Common myeloid progenitor, CD34-positive (primary cell): ENCODE measurements around the gene ZNF26.
A peak's percentile ranks its signal among the peaks of the same experiment; 100 is the strongest.

Experiments used
- CTCF ChIA-PET: fragments of 350-600 bp; sonication (Branson Sonifier 250); formaldehyde crosslinking; loops from one replicate; lab custom pipeline; 2021; ENCODE audit warnings: antibody characterized with exemption; lab: Charles Lee
- POLR2A ChIA-PET: fragments of 350-600 bp; sonication (Branson Sonifier 250); formaldehyde crosslinking; loops from one replicate; lab custom pipeline; 2021; ENCODE audit warnings: antibody characterized with exemption; lab: Charles Lee
- DNase-seq, 3 donors: peaks; one replicate each; pipeline versions ENCODE4 v3.0.0 to v3.0.0-alpha.2; 2013
- H3K27ac ChIP-seq, 2 experiments: 1 replicate in 1 of 2; 2 replicates in 1 of 2; pipeline ENCODE4 v1.7.0; 2013; ENCODE audit warnings: inconsistent platforms in 2 of 2, low read length in 2 of 2, mild to moderate bottlenecking in 2 of 2, low read depth in 1 of 2, moderate library complexity in 1 of 2; ENCODE audit not compliant: severe bottlenecking in 2 of 2, insufficient read depth in 1 of 2, poor library complexity in 1 of 2
- H3K27me3 ChIP-seq, 5 experiments: replicated peaks in 2 of 5; 1 replicate in 3 of 5; 2 replicates in 2 of 5; pipeline versions ENCODE4 v1.6.1 to v1.7.0; 2013; ENCODE audit warnings: low read length in 4 of 5, mild to moderate bottlenecking in 2 of 5, moderate library complexity in 2 of 5, inconsistent platforms in 1 of 5; ENCODE audit not compliant: insufficient read depth in 5 of 5, control insufficient read depth in 4 of 5
- H3K36me3 ChIP-seq, 4 experiments: 1 replicate in 2 of 4; 2 replicates in 2 of 4; pipeline versions ENCODE4 v1.6.1 to v1.7.0; 2013; ENCODE audit warnings: low read length in 3 of 4, control low read depth in 1 of 4, mild to moderate bottlenecking in 1 of 4; ENCODE audit not compliant: control insufficient read depth in 4 of 4, insufficient read depth in 4 of 4
- H3K4me1 ChIP-seq, 4 experiments: 1 replicate in 3 of 4; 2 replicates in 1 of 4; pipeline versions ENCODE4 v1.6.1 to v1.7.1; 2013; ENCODE audit warnings: low read length in 3 of 4, mild to moderate bottlenecking in 3 of 4, control low read depth in 1 of 4, inconsistent platforms in 1 of 4, moderate library complexity in 1 of 4; ENCODE audit not compliant: control insufficient read depth in 4 of 4, insufficient read depth in 4 of 4; ENCODE audit errors: control extremely low read depth in 1 of 4
- H3K4me3 ChIP-seq, 7 experiments: 1 replicate in 4 of 7; 2 replicates in 3 of 7; pipeline versions ENCODE4 v1.5.1 to v1.7.0; 2013; ENCODE audit warnings: mild to moderate bottlenecking in 7 of 7, low read length in 6 of 7, moderate library complexity in 6 of 7, inconsistent platforms in 2 of 7, low read depth in 2 of 7, control low read depth in 1 of 7; ENCODE audit not compliant: insufficient read depth in 4 of 7, control insufficient read depth in 1 of 7; ENCODE audit errors: extremely low read depth in 1 of 7
- H3K9me3 ChIP-seq, 5 experiments: 1 replicate in 4 of 5; 2 replicates in 1 of 5; pipeline versions ENCODE4 v1.6.1 to v1.7.1; 2013; ENCODE audit warnings: low read length in 4 of 5, mild to moderate bottlenecking in 2 of 5, inconsistent platforms in 1 of 5, low read depth in 1 of 5, moderate library complexity in 1 of 5; ENCODE audit not compliant: control insufficient read depth in 4 of 5, insufficient read depth in 2 of 5; ENCODE audit errors: control extremely low read depth in 1 of 5
- WGBS: methylation state at CpG from one replicate; pipeline ENCODE4 v1.1.5; 2013; ENCODE audit not compliant: insufficient coverage; 5-methylcytosine and 5-hydroxymethylcytosine counted together

Gene ZNF26

GRCh38 chr12:132951649-132952048 is 34.5 kb upstream of the ZNF26 start:
- peaks cover 0 to 11% (median 7%) of the 10 kb centered on the region in 4 experiments for H3K4me1 ChIP-seq
- WGBS = 100% methylated on average over 8 of the region's 8 CpGs
- ChIA-PET POLR2A (no interaction called here), CTCF (no interaction called here)
- H3K9me3 ChIP-seq = peaks cover 13 to 70% (median 53%) of the 10 kb centered on the region in 5 experiments
- no peak overlapping the region for H3K4me3 ChIP-seq
- H3K27ac ChIP-seq = no peak overlapping the region
- DNase-seq = no peak
- H3K36me3 ChIP-seq = peaks cover 0 to 42% (median 18%) of the 10 kb centered on the region in 4 experiments
- H3K27me3 ChIP-seq = no peaks in the 10 kb centered on the region

DNA sequence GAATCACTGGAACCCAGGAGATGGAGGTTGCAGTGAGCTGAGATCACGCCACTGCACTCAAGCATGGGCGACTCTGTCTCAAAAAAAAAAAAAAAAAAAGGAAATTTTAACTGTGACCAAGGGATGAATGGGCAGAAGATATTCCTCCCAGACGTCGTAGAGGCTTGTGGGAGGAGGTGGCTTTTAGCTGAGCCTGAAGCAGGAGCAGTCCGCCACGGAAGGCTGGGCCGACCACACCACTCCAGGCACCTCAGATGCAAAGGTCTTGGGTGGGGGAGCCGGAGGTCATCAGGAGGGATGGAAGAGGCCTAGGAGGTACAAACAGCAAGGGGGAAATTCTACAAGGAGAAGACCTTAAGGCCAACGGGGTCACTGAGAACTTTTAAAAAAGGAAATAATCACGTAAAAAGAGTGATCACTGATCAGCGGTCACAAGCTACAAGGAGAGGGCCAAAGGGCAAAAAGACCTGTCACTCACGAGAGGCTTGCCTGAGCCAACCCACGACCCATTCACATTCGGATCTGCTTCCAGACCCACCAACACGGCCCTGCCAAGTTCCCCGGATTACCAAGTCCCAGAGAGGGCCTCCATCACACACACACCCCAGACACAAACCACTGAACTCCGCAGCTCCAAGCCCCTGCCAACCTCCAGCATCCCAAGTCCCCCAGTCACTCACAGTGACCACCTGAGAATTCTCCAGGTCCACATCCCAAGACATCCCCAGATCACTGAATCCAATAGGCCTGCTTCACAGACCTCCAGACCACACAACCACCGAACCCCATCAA is 33.6 kb upstream of the ZNF26 start:
- Histone ChIP-seq H3K4me3 (no peak overlapping the region), H3K9me3 (peaks cover 13 to 63% (median 49%) of the 10 kb centered on the region in 5 experiments), H3K4me1 (peaks cover 0 to 13% (median 7%) of the 10 kb centered on the region in 4 experiments), H3K27ac (no peak overlapping the region), H3K27me3 (no peaks in the 10 kb centered on the region), H3K36me3 (peaks cover 0 to 39% (median 17%) of the 10 kb centered on the region in 4 experiments)
- ChIA-PET POLR2A (no interaction called here), CTCF (no interaction called here)
- WGBS = 98% methylated on average over 18 of the region's 18 CpGs
- DNase-seq = no peak

GRCh38 chr12:132953163-132953425 is 33.1 kb upstream of the ZNF26 start:
- ChIA-PET CTCF (no interaction called here), POLR2A (no interaction called here)
- Histone ChIP-seq H3K9me3 (peaks cover 13 to 61% (median 44%) of the 10 kb centered on the region in 5 experiments), H3K4me3 (no peak overlapping the region), H3K36me3 (peaks cover 0 to 34% (median 15%) of the 10 kb centered on the region in 4 experiments), H3K27me3 (no peaks in the 10 kb centered on the region), H3K4me1 (peaks cover 0 to 13% (median 7%) of the 10 kb centered on the region in 4 experiments), H3K27ac (no peak overlapping the region)
- DNase-seq = no peak
- 100% methylated on average over 2 of the region's 2 CpGs for WGBS

DNA sequence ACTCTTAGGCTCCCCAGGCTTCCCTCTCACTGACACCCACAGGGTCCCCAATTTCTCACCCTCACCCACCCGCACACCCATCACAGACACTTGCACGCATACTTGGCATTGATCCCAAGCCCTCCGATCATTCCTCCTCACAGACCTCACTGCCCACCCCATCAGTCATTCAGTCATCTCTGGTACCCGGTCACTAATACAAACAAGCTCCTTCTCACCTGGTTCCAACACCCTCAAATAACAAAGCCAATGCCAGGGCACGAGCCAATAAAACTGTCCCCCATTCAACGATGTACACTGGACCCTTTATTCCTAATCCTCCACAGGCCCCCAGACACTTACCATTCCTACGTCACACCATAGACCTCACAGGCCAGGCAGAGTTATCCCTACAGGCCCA is 32.4 kb upstream of the ZNF26 start:
- CTCF ChIA-PET = no interaction called here
- no peak for DNase-seq
- Histone ChIP-seq H3K9me3 (peaks cover 13 to 54% (median 38%) of the 10 kb centered on the region in 5 experiments), H3K4me3 (peak overlapping the region in 1 of 7 experiments; percentile 8), H3K36me3 (peaks cover 0 to 27% (median 11%) of the 10 kb centered on the region in 4 experiments), H3K27me3 (no peaks in the 10 kb centered on the region), H3K4me1 (peaks cover 0 to 13% (median 7%) of the 10 kb centered on the region in 4 experiments), H3K27ac (no peak overlapping the region)
- 98% methylated on average over 7 of the region's 7 CpGs for WGBS
- POLR2A ChIA-PET = no interaction called here

DNA sequence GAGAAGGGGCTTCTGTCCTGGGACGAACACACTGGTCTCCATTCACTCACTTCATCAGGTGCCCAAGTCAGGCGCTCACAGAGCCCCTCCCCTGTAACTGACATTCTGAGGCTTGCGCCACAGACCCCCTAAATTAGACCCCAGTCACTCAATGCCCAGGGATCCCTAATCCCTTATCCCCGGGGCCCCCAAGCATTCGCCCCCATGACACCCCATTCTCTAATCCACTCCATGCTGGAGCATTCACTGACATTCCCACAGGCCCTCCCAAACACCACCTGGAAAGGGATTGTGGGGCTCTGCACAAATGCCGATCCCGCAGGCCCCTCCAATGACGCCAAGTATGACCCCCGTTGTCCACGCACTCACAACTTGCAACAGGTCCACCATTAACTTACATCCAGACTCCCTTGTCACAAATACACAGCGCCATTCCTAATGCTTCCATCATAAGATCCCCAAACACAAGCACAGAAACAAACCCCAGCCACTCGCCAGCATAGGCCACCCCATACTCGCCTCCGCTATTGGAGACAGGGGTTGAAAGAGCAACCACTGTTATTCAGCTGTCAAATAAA is 31.6 kb upstream of the ZNF26 start:
- Histone ChIP-seq H3K4me3 (peak overlapping the region in 5 of 7 experiments; percentile 13 to 91 (median 77)), H3K27me3 (no peaks in the 10 kb centered on the region), H3K4me1 (peaks cover 0 to 13% (median 7%) of the 10 kb centered on the region in 4 experiments), H3K9me3 (peaks cover 13 to 46% (median 30%) of the 10 kb centered on the region in 5 experiments), H3K27ac (no peak overlapping the region), H3K36me3 (peaks cover 0 to 19% (median 5%) of the 10 kb centered on the region in 4 experiments)
- POLR2A ChIA-PET = no interaction called here
- WGBS = 99% methylated on average over 12 of the region's 14 CpGs
- DNase-seq = peak in 1 of 3 donors; percentile 11
- CTCF ChIA-PET = no interaction called here

DNA sequence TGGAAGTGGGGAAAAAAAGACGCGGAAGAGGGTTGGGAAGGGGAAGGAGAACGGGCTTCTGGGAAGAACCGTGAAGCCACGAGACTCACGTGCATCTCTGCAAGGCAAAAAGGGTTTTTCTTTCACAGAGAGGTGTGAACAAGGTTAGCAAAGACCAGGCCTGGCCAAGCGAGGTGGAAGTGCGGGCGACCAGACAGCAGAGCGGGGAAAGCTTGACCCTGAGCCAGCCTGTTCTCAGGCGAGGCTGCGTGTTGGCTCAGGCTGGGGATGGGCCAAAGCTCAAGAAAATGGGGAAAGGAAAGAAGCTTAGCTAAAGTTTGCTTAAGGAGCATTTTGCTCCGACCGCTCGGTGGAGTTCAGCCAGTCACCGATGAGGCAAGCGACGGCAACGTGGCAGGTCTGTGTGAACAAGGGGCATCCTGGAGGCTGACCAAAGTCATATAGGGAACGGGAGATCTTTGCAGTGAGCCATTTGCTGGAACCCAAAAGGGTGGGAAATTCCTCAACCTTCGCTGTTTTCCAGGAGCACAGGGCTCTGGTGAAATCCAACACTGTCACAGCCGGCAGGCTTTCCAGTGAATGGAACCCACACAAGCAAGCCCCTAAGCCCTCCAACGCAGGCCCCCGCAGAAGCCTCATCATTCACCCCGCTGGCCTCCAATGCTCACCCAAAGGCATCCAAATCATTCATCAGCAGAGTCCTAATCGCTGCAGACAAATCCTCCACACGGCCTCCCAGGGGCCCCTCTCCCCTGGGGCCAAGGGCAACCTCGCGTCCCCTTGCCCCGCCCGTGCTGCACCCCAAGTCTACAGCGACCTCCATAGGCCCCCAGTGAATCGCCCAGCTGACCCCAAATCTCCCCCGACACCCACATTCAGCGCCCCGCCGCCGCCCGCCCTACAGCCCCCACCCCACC is 30.8 kb upstream of the ZNF26 start:
- peak; percentile 45 to 79 (median 71) for DNase-seq
- CTCF ChIA-PET = no interaction called here

More for the DNA sequence above, 30.8 kb upstream of the ZNF26 start:
- H3K4me1 ChIP-seq = peaks cover 0 to 13% (median 7%) of the 10 kb centered on the region in 4 experiments
- H3K27ac ChIP-seq = peak overlapping the region in 1 of 2 experiments; percentile 86
- H3K9me3 ChIP-seq = peaks cover 12 to 38% (median 24%) of the 10 kb centered on the region in 5 experiments
- no peaks in the 10 kb centered on the region for H3K27me3 ChIP-seq
- peak overlapping the region; percentile 65 to 96 (median 85) for H3K4me3 ChIP-seq
- POLR2A ChIA-PET = no interaction called here
- WGBS = 59% methylated on average over 22 of the region's 39 CpGs
- H3K36me3 ChIP-seq = peaks cover 0 to 11% (median under 1%) of the 10 kb centered on the region in 4 experiments
